Right hindlimb (tissue), 1 donor: ENCODE results near the gene ARHGAP20.
A peak's percentile ranks its signal among the peaks of the same experiment; 100 is the strongest.

ENCODE experiments used
- DNase-seq: peaks from one replicate; pipeline ENCODE4 v3.0.0-alpha.2; 2018

The ARHGAP20 gene

DNA sequence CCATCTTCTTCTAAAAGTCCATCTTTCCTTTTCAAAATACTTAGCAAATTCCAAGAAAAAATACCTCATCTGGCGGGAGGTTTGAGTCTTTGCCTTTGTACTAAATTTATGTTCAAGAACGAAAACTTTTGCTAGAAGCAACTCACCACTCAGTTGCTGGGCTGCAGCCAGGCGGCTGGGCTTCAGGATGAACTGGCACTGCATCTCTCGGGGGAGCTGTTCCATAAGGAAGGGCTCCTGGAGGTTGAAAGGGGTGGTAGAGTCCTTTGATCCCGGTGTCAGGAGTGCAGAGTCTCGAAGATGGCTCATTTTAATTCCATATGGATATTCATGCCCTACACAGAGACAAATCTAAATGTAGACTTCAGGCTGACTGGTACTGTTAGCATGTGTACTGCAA is 105.8 kb downstream of the ARHGAP20 start:
- no peak for DNase-seq

DNA sequence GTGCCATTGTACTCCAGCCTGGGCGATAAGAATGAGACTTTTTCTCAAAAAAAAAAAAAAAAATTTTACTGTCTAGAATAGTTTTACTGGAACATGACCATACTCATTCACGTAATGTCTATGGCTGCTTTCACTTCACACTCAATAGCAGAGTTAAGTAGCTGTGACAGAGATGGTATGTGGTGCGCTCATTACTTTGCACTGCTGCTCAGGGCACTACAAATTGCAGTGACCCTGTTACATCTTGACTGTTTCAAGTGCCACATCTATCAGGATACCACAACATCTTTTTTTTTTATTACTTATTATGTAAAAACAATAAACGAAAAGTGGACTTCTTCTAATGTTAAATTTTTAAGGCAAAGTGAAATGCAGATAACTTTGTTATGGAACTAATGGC is 110.3 kb downstream of the ARHGAP20 start:
- DNase-seq, result no peak

DNA sequence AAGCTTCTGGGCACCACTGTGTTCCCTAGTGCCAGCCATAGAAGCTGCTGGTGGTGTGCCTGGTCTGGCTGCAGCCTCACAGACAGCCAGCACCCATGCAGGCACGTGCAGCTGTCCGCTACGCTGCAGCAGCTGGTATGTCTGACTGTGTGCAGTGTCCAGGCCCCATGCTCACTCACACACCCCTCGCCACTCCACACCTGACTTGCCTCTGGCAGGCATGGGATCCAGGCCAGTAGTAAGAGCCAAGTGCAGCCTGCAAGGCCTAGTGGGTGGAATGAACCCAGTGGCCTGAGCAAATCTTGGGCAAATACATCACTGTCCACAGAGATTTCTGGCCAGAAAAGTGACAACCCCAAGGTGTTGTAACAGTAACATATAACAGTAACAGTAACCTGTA is 111.9 kb downstream of the ARHGAP20 start:
- DNase-seq, result no peak

DNA sequence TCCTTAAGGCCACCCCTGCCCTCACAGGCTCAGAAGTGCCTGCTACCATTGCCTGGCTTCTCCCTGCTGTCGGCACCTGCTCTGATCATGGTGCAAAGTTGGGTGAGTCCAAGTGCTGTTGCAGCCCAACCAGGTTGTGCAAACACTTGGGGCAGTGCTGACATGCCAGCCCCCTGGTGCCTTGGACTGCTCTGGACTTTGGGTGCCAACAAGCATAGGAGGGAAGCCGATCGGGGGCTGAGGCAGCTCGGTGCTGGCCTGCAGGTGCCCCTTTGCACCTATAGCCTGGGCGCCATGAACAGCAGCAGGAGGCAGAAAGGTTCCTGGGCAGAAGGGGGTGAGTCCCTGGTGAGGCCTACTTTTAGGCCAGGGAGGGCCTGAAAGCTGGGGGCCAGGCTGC is 113.0 kb downstream of the ARHGAP20 start:
- DNase-seq, result no peak

DNA sequence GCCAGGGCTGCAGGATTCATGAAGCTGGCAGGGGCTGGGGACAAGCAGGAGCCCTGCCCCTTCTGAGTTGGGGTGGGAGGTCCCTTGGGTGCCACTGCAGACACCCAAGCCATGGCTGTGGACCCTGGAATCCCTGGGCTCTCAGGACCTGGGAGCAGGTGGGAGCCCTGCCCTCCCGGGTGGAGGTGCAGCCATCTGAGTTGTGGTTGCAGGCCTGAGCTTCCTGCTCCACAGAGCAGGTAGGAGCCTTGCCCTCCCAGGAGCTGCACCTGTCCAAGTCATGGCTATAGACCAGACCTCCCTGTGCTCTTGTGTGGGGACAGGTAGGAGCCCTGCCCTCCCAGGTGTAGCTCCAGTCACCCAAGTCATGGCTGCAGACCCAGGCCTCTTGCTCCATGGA is 113.5 kb downstream of the ARHGAP20 start:
- DNase-seq, result no peak

DNA sequence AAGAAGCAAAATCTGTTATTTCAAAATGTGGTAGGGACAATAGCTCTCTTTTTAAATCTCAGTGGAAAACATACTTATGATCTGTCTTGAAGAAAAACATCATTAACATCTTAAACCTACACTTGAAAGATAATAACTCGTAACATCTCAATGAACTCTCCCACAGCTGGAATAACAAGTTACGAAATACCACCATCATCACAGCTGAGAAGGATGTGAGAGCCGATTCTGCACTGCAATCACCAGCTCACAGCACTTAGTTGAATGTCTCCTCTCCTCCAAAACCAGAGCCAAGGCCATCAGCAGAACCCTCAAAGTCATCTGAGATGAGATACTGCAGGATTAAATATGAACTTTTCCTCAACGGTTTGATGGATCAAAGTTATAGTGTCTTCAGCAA is 124.3 kb downstream of the ARHGAP20 start:
- no peak for DNase-seq

DNA sequence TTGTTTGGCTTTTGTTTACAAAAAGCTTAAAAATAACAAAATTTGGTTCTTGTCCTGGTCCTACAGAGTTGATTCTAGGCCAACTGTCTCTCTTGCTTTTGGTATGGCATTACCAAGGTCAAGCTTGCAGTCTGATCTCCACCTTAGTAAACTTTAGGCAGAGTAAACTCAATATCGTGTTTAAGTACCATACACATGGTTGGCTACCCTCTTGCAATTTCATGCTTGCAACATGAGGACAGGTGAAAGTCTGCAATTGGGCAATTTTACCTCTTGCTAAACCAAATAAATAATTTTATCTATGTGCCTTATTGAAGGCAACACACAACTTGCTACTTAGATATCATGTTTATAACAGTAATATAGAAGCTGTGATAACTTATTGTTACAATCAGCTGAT is 125.1 kb downstream of the ARHGAP20 start:
- no peak for DNase-seq

DNA sequence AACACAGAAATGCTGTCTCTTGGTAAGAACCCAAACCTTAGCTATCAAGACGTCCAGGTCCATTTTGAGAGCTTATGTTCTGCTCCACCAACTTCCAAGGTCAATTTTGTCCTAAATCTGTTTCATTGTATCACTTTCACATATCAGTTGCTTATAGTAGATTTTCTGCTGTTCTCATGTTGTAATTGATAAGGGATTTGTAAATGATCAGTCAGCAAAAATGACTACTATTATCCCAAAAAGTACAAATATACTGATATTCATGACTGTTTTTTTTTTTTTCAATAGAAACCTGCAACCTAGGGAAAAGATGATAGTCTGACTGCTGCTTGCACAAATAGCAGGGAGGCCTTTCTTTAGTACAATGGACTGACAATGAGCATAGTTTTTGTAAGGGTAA is 128.1 kb downstream of the ARHGAP20 start:
- DNase-seq, result no peak

DNA sequence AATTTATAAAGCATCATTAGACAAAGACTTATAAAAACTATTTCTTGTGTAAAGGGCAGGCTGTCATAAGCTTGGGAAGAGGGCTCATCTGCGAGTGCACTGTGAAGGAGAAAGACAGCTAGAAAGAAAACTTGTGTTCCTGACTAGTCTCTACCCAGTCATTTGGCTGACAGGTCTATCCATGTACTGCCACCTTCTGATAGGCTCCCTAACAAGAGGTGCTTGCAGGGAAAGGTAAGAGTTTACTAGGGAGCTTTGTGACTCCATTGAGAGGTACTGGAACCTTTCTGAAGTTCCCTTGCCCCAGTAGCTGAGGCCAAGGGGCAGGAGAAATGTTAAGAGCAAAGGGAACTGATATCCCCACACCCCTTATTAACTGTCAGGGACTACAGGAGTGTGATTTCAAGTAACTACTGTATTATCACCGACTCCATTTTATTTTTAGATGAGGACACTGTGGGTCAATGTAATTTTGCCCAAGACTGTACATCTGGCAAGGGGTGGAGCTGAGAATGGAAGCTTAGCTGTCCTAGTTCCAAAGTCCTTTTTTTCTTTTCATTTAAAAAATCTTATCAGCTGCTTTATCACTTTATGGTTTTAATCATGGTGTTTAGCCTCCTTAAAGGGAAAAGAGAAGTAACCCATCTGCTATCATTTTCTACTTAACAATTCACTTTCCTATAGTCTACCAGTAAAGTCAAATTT is 129.4 kb downstream of the ARHGAP20 start:
- DNase-seq, result no peak

DNA sequence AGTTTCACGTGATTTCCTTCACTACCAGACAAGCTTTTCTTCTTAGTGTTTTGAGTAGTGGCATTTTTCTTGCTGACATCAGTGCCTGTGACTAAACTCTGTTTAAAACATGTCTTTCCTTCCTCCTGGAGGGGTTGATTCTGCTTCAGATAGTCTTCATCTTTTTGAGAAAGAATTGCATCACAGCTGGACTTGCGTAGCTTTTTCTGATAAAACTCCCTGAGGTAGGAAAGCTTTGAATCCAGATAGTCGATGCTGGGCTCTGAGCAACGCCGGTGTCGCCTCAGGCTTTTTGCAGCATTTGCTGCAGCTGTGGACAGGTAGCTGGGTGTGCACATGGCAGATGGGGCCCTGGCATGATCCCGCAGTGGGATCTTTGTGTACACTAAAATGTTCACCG is 131.7 kb downstream of the ARHGAP20 start:
- DNase-seq, result no peak

DNA sequence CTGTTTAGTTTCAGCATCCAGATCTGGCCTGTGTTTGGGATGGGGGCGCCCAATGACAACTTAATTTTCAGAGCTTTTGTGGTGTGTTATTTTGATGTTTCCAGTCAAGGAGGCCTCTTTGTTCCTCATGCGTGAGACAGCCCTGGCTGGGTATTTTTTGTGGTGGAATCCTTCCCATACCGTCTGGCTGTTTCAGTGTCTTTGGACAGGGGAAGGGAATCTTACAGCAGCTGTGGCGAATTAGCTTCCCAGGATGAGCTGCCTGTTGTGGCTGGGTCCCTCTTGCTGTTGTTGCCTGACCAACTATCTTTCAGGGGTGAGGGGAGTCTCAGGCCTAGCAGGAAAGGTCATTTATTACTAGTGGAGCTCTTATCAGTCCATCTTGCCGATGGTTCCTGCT is 138.8 kb downstream of the ARHGAP20 start:
- DNase-seq, result peak; percentile 39

DNA sequence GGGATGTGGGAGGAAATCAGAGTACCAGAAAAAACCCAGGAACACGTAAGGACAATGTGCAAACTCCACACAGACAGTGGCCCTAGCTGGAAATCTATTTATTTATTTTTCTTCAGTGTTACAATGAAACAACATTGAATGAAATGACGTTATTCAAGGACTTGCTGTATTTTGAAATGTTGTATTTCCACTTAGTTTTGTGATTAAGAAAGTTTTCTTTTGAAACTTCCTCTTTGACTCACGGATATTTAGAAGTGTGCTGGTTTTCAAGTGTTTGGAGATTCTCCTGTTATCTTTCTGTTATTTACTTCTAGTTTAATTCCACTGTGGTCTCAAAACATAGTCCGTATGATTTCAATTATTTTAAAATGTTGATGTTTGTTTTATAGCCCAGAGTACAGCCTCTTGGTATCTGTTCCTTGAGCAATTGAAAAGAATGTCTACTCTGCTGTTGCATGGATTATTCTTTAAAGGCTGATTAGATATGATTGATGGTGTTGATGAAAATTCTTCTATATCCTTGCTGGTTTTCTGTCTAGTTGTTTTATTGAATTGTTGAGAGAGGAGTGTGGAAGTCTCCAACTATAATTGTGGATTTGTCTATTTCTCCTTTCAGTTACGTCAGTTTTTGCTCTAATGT is 141.0 kb downstream of the ARHGAP20 start:
- DNase-seq, result no peak

DNA sequence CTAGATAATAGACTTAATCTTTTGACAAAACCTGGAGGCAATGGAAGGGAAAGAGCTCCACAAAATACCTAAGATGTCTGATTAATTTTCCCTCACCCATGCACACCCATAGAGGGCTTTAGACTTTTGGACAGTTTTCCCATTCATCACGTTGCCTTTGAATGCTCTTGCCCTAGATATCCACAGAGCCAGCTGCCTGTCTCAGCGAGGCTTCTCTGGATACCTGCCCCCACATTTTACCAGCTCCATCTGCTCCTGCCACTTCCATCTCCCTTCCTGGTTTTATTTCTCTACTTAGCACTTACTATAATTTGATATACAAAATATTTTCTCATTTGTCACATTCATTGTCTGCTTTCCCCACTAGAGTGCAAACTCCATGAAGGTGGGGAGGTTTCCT is 145.7 kb downstream of the ARHGAP20 start:
- DNase-seq, result no peak

DNA sequence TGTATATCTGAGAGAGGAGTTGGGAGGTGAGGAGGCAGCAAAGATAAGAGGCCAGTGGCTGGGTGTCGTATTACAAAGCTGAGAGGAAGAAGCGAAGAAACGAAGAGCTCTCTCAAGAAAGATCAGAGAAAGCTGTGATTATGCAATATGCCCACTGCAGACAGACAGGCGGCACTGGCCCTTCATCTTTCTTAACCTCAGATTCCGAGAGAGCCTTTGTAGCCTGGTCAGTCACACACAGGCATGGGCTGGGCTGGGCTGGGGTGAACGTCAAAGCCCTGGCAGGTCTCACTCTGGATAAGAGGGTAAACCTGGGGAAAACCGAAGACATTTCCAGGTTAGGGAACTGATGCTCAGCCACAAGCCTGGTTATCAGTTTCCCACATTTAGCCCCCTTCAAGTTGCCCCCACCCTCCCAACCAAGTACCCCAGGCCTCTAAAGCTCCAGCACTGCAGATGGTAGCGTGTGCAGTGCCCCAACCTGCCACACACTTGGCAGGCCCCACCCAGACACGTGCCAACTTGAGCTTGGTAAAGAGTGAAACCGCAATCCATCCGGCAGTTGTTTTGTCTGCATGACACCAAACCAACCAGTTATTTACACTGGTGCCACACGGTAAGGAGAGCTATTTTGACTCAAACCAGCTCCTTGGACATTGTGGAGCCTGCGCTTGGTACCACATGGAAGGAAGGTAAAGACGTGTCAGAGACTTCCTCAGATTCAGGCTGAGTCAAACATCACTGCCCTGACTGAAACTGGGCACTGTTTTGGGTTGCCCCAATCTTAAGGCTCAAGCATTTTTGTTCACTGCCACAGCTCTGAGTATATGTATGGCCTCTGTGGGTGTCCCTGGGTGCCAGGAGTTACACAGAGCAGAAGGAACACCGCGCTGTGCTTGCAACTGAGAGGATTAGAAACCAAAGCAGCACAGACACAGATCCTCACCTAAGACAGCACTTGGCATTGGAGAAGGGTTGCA is 146.6 kb downstream of the ARHGAP20 start:
- no peak for DNase-seq

DNA sequence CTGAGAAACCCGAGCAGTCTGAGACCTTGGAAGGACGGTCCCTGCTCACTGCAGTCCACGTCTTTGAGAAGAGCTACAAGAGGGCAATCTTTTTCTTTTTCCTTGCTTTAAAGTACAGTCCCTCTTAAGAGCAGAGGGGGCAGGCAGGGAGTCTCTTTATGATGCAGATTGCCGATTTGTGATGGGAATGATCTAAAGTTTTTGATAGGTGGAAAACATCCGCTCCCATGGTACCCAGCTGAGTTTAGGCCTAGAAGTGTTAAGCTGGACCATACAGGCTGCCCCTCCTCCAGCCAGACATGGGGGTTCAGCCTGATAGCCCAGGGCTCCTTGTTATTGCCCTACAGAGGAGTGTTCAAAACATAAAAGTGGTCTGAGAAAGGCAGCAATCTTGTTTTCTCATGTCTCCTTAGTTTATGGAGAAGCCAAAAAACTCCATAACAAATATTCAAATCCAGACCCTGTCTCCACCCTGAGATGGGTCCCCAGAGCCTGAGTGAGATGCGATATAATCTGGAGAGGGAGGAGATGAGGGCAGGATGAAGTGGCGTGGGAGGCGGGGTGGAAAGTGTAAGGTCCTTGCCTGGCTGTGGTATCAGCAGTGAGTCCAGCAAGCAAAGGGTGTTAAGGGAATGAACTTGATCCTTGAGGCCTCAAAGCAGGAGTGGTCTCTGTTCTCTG is 147.4 kb downstream of the ARHGAP20 start:
- no peak for DNase-seq

DNA sequence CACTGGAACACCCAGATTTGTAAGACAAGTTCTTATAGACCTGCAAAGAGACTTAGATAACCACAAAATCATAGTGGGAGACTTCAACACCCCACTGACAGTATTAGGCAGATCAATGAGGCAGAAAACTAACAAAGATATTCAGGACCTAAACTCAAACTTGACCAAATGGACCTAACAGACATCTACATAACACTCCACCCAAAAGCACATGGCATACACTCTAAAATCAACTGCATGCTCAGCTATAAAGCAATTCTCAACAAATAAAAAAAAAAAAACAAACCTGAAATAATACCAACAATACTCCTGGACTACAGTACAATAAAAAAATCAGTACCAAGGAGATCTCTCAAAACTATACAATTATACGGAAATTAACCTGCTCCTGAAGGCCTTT is 167.5 kb downstream of the ARHGAP20 start:
- no peak for DNase-seq

DNA sequence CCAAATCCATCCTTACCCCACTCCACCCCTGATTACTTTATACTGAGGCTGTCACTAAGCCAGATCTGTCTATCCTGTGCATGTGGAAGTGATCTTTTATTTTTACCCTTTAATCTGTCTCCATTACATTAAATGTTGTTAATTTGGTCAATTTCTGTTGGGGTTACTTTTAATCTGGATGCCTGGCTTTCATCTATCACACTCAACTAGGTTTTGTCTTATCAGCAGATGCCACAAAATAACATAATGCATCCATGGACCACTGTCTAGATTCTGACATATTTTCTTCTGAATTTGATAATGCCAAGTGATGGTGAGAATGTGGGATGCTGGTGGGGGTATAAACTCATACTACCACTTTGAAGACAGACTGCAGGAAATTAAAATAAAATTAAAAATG is 174.1 kb downstream of the ARHGAP20 start:
- DNase-seq, result no peak

DNA sequence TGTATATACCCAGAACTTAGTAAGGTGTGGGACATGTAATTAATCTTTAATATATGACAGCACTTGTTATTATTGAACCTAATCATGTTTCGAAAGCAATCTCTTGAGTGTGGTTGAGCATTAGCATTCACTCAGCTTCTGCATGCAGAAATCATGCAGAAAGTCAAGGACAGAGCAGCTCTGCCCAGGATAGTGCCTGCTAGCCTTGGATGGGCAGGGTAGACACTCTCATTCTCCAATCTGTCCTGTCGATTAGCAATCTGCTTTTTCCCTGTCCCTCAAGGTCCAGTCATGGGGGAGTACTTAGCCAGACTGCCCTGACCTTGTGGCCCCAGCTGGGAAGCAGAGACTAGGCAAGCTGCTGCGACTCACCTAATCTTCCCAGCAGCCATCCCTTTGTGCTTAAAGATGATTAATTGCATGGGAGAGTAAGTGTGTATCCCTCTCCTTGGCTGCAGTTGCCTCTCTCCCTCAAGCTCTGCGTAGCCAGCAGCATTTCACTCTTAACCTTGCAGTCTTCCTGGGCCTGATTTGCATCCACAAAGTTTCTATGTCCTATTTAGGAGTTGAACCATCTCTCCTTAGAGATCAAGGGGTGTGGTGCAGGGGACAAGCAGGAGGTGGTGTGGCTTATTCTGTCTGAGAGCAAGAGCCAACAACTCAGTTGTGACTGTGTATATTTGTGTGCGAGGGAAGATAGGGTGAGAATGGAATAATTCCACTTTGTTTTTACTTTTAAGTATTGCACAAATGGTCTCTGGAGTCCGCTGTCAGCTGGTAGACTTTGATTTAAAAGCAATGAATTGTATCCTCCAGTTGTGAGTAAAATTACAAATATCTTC is 181.1 kb downstream of the ARHGAP20 start:
- DNase-seq, result no peak

DNA sequence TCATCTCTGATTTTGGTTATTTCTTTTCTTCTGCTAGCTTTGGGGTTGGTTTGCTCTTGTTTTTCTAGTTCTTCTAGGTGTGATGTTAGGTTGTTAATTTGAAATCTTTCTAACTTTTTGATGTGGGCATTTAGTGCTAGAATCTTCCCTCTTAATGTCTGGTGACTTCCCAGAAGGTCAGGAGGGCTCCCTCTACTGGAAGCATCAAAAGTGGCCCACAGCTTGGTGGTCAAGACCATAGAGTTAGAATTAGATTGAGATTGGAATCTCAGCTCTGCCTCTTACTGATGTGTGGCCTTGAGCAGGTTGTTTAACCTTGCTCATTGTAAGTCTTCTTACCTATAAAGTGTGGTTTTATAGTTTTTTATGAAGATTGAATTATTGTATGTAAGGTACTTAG is 183.2 kb downstream of the ARHGAP20 start:
- DNase-seq, result no peak

DNA sequence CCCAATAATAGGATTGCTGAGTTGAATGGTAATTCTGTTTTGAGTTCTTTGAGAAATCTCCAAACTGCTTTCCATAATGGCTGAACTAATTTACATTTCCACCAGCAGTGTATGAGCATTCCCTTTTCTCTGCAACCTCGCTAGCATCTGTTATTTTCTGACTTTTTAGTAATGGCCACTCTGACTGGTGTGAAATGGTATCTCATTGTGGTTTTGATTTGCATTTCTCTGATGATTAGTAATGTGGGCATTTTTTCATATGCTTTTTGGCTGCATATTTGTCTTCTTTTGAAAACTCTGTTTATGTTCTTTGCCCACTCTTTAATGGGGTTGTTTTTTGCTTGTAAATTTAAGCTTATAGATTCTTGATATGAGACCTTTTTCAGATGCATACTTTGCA is 185.1 kb downstream of the ARHGAP20 start:
- DNase-seq, result no peak
